ENCODE results near the gene CSNK1A1L. TPM values are rescaled to one million over a fixed set of nuclear protein-coding genes. Genes with fewer than 3 reads are reported as not detected.

Gene CSNK1A1L
- polyA plus RNA-seq, 1 donor (not counting 4 experiments of a cell fraction or from before 2014, with no cell fraction given) = not detected

GRCh38 chr13:37087486-37087885 is 18.0 kb downstream of the CSNK1A1L start:
- no peak overlapping the region for H3K4me3 ChIP-seq (ENCODE audit: control insufficient read depth in 2 of 3, extremely low read depth in 1 of 3, insufficient read depth in 2 of 3, low read depth in 1 of 3, low read length in 3 of 3)
- H2AFZ ChIP-seq (ENCODE audit: control insufficient read depth, low read length) = no peak overlapping the region
- no peak overlapping the region for H3K9ac ChIP-seq (ENCODE audit: control insufficient read depth, extremely low read depth, insufficient read depth, low read length)
- H3K27me3 ChIP-seq (ENCODE audit: control insufficient read depth, extremely low read depth, insufficient read depth, low read length) = no peaks in the 10 kb centered on the region
- H3K9me1 ChIP-seq (ENCODE audit: control insufficient read depth, extremely low read depth, insufficient read depth, low read length) = no peaks in the 10 kb centered on the region
- no peak overlapping the region for H3K4me2 ChIP-seq (ENCODE audit: control insufficient read depth, extremely low read depth, insufficient read depth, low read depth, low read length)
- TF ChIP-seq CTCF (optimal IDR thresholded peaks at IDR 0.05 in 1 of 3, IDR thresholded peaks at IDR 0.05 in 1 of 3, conservative IDR thresholded peaks at IDR 0.05 in 1 of 3; ENCODE audit: extremely low read depth in 1 of 3, insufficient read depth in 2 of 3, low read length in 3 of 3) (no peak), EZH2 (IDR thresholded peaks at IDR 0.05; ENCODE audit: low read length) (no peak)
- no peaks in the 10 kb centered on the region for H3K79me2 ChIP-seq (ENCODE audit: control insufficient read depth, insufficient read depth, low read length)
- no peaks in the 10 kb centered on the region for H4K20me1 ChIP-seq (ENCODE audit: control insufficient read depth, extremely low read depth, insufficient read depth, low read length)
- dilution Hi-C loops (cut with MboI; ENCODE audit: extremely low pct_ligation_motif_present, low sequenced_read_pairs) = no loop called here
- DNase-seq (ENCODE audit: low read depth, low spot score) (no peak), FAIRE-seq (no peak)
- no peak overlapping the region for H3K27ac ChIP-seq (ENCODE audit: control insufficient read depth, insufficient read depth, low read length)
- H3K9me3 ChIP-seq (ENCODE audit: control insufficient read depth, low read depth, low read length) = no peaks in the 10 kb centered on the region
- no peaks in the 10 kb centered on the region for H3K36me3 ChIP-seq (ENCODE audit: control insufficient read depth in 2 of 2, extremely low read depth in 1 of 2, insufficient read depth in 2 of 2, low read length in 2 of 2)
- H3K4me1 ChIP-seq (ENCODE audit: control insufficient read depth, extremely low read depth, insufficient read depth, low read length) = no peaks in the 10 kb centered on the region

GRCh38 chr13:37085606-37086005 is 19.9 kb downstream of the CSNK1A1L start:
- Histone ChIP-seq H3K4me1 (ENCODE audit: control insufficient read depth, extremely low read depth, insufficient read depth, low read length) (no peaks in the 10 kb centered on the region), H4K20me1 (ENCODE audit: control insufficient read depth, extremely low read depth, insufficient read depth, low read length) (no peaks in the 10 kb centered on the region), H3K4me2 (ENCODE audit: control insufficient read depth, extremely low read depth, insufficient read depth, low read depth, low read length) (no peak overlapping the region), H3K9ac (ENCODE audit: control insufficient read depth, extremely low read depth, insufficient read depth, low read length) (no peak overlapping the region), H3K27ac (ENCODE audit: control insufficient read depth, insufficient read depth, low read length) (no peak overlapping the region), H3K9me1 (ENCODE audit: control insufficient read depth, extremely low read depth, insufficient read depth, low read length) (no peaks in the 10 kb centered on the region), H3K4me3 (ENCODE audit: control insufficient read depth in 2 of 3, extremely low read depth in 1 of 3, insufficient read depth in 2 of 3, low read depth in 1 of 3, low read length in 3 of 3) (no peak overlapping the region), H3K27me3 (ENCODE audit: control insufficient read depth, extremely low read depth, insufficient read depth, low read length) (no peaks in the 10 kb centered on the region), H3K9me3 (ENCODE audit: control insufficient read depth, low read depth, low read length) (no peaks in the 10 kb centered on the region), H3K79me2 (ENCODE audit: control insufficient read depth, insufficient read depth, low read length) (no peaks in the 10 kb centered on the region), H3K36me3 (ENCODE audit: control insufficient read depth in 2 of 2, extremely low read depth in 1 of 2, insufficient read depth in 2 of 2, low read length in 2 of 2) (no peaks in the 10 kb centered on the region), H2AFZ (ENCODE audit: control insufficient read depth, low read length) (no peak overlapping the region)
- FAIRE-seq (no peak), DNase-seq (ENCODE audit: low read depth, low spot score) (no peak)
- dilution Hi-C loops (cut with MboI; ENCODE audit: extremely low pct_ligation_motif_present, low sequenced_read_pairs) = no loop called here
- TF ChIP-seq EZH2 (IDR thresholded peaks at IDR 0.05; ENCODE audit: low read length) (no peak), CTCF (optimal IDR thresholded peaks at IDR 0.05 in 1 of 3, IDR thresholded peaks at IDR 0.05 in 1 of 3, conservative IDR thresholded peaks at IDR 0.05 in 1 of 3; ENCODE audit: extremely low read depth in 1 of 3, insufficient read depth in 2 of 3, low read length in 3 of 3) (no peak)

Measured in keratinocyte (primary cell).